C1 segment of cervical spinal cord (tissue), 14 donors: ENCODE results near the gene PATJ.
"Not testable (repeated sequence)": the region's sequence is repeated elsewhere in the genome, so short reads cannot be mapped to it uniquely, and the experiment has no call there.

Experiments used
- DNase-seq, 14 donors: peaks; one replicate each; lab custom pipeline; 2025; lab: John Stamatoyannopoulos, UW

PATJ gene

GRCh38 chr1:61743716-61744580, 1.7 kb downstream of the PATJ start:
- DNase-seq, result no peak

- DNase-seq, result no peak
Observed at GRCh38 chr1:61746813-61747212, 4.5 kb downstream of the PATJ start.

- DNase-seq, result no peak
Observed at GRCh38 chr1:61748566-61748965, 6.3 kb downstream of the PATJ start.

GRCh38 chr1:61749574-61749973, 7.3 kb downstream of the PATJ start:
- DNase-seq, result no peak

GRCh38 chr1:61752921-61753389, 10.7 kb downstream of the PATJ start:
- no peak for DNase-seq

GRCh38 chr1:61753998-61754508, 11.8 kb downstream of the PATJ start:
- DNase-seq, result no peak

- no peak for DNase-seq
Observed at GRCh38 chr1:61754545-61754944, 12.3 kb downstream of the PATJ start.

- DNase-seq, result no peak
Observed at GRCh38 chr1:61756773-61757172, 14.5 kb downstream of the PATJ start.

- no peak for DNase-seq
Observed at GRCh38 chr1:61757950-61758349, 15.7 kb downstream of the PATJ start.

- DNase-seq, result no peak
Observed at GRCh38 chr1:61770131-61770530, 27.9 kb downstream of the PATJ start.

- DNase-seq, result no peak
Observed at GRCh38 chr1:61776091-61776490, 33.8 kb downstream of the PATJ start.

- DNase-seq, result no peak
Observed at GRCh38 chr1:61779231-61779630, 37.0 kb downstream of the PATJ start.

GRCh38 chr1:61781151-61781550, 38.9 kb downstream of the PATJ start:
- no peak for DNase-seq

- DNase-seq, result no peak
Observed at GRCh38 chr1:61782771-61783170, 40.5 kb downstream of the PATJ start.

- no peak for DNase-seq
Observed at GRCh38 chr1:61784726-61785125, 42.4 kb downstream of the PATJ start.

- DNase-seq, result no peak
Observed at GRCh38 chr1:61790837-61791236, 48.6 kb downstream of the PATJ start.

GRCh38 chr1:61797045-61797755, 54.9 kb downstream of the PATJ start:
- no peak for DNase-seq

- not testable (repeated sequence) for DNase-seq
Observed at GRCh38 chr1:61801047-61801446, 58.8 kb downstream of the PATJ start.

- no peak for DNase-seq
Observed at GRCh38 chr1:61807606-61808140, 65.4 kb downstream of the PATJ start.

GRCh38 chr1:61808321-61808720, 66.0 kb downstream of the PATJ start:
- no peak for DNase-seq

- DNase-seq, result no peak
Observed at GRCh38 chr1:61808968-61809367, 66.7 kb downstream of the PATJ start.

- DNase-seq, result no peak
Observed at GRCh38 chr1:61812916-61813315, 70.6 kb downstream of the PATJ start.
